Pancreas (tissue), 10 donors: ENCODE data around the gene ALKBH8. TPM values are rescaled to one million over a fixed set of nuclear protein-coding genes. Genes with fewer than 3 reads are reported as not detected.
A peak's percentile ranks its signal among the peaks of the same experiment; 100 is the strongest.
"Not testable (repeated sequence)": the region's sequence is repeated elsewhere in the genome, so short reads cannot be mapped to it uniquely, and the experiment has no call there.

Experiments
- ATAC-seq, 4 donors: fragments of 200-7000 bp; cut with Tn5 transposase; one replicate each; pipeline versions ENCODE4 v1.8.0 to v1.9.1; 2020; ENCODE audit warnings: mild to moderate bottlenecking in 4 of 4, moderate library complexity in 4 of 4
- DNase-seq, 6 donors: peaks; one replicate each; pipeline ENCODE4 v3.0.0-alpha.2; 2020
- FAIRE-seq: peaks from 2 replicates; lab custom pipeline; 2012; peaks lifted over from hg19 to GRCh38; lab: Jason Lieb, UNC
- H3K27ac ChIP-seq, 4 donors: fragments of 200-600 bp; sonication (generic); 1 replicate in 3 of 4; 2 replicates in 1 of 4; pipeline versions ENCODE4 v1.5.0 to v1.8.0; 2020
- H3K27me3 ChIP-seq, 4 donors: fragments of 200-600 bp; one replicate each; pipeline ENCODE4 v1.8.0; 2021
- H3K36me3 ChIP-seq, 3 donors: fragments of 200-600 bp; sonication (generic) in 1 of 3; one replicate each; pipeline versions ENCODE4 v1.5.0 to v1.8.0; 2020 to 2021
- H3K4me1 ChIP-seq, 3 donors: fragments of 200-600 bp; one replicate each; pipeline ENCODE4 v1.8.0; 2021
- H3K4me3 ChIP-seq, 4 donors: fragments of 200-600 bp; sonication (generic) in 2 of 4; one replicate each; pipeline versions ENCODE4 v1.5.0 to v1.8.0; 2020 to 2021
- H3K9me3 ChIP-seq, 4 donors: fragments of 200-600 bp; one replicate each; pipeline ENCODE4 v1.8.0; 2021
- WGBS, 2 donors: extraction: QIAGEN DNeasy Blood & Tissue Kit; methylation state at CpG; one replicate each; pipeline ENCODE4 v1.1.7; 2013; 5-methylcytosine and 5-hydroxymethylcytosine counted together
- intact Hi-C, 3 donors: fragments of 100-400 bp; cut with DNase I; formaldehyde crosslinking; loops; one replicate each; pipeline versions ENCODE4 v1.11.1 to v1.14.2; 2022
- polyA plus RNA-seq, 2 donors: library from polyadenylated mRNA; stranded (reverse); fragments of 200-250 nt; gene quantifications; one replicate each; pipeline ENCODE4 v1.2.3, GENCODE V29; 2013
- total RNA-seq, 6 donors: library from RNA; stranded (reverse); fragmentation: NEBNext Ultra II Directional in 4 of 6; extraction: Animal tissue kit (Norgen Biotek cat#: 25700) in 4 of 6; gene quantifications; one replicate each; pipeline versions ENCODE4 v1.2.1 to v1.2.4, GENCODE V29; 2021 to 2023
- TF ChIP-seq, protein P1 (sequence below), 4 donors: fragments of 200-600 bp; sonication (generic) in 3 of 4; IDR thresholded peaks; one replicate each; pipeline versions ENCODE4 v1.5.0 to v1.8.0; 2021; ENCODE audit warnings: antibody characterized with exemption in 4 of 4
- donor health status: healthy with polysubstance abuse.
- donor health status: DM: no; HTN: no; CAD: no; lungs with moderate emphysema.
- donor health status: DM: no; HTN: no; CAD: no.
- donor health status: control.
- donor health status: control.
- donor health status: Bipolar disorder and iron deficiency.
- donor health status: DM: yes; HTN: yes; CAD: no.
- donor health status: DM: no; HTN: no; CAD: no.
- donor health status: DM: no; HTN: no; CAD: no.
- donor health status: DM: yes; HTN: yes; CAD: no.

The ALKBH8 gene
- total and polyA plus RNA-seq, 8 donors = 2.2 to 3.9 (median 3.0) TPM

DNA sequence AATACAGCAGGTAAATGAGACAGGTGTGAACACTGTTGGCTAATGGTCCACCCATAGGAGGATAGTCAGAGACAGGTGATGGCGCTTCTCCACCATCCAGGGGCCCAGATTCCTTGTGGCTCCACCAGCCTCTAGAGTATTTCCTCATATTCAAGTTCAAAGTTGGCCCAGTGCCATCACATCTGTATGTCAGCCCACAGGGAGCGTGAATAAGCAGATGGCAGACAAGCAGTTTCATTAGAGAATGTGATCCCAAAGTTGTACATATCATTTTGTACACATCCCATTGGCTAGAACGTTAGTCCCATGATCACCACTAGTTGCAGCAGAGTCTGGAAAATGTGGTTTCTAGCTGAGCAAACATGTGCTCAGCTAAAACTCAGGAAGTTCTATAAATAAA is 96.9 kb downstream of the ALKBH8 start:
- WGBS, 2 donors = 50 to 56% methylated on average over 3 of the region's 3 CpGs
- H3K27me3 ChIP-seq = no peaks in the 10 kb centered on the region
- no peaks in the 10 kb centered on the region for H3K36me3 ChIP-seq
- H3K9me3 ChIP-seq = no peaks in the 10 kb centered on the region
- ATAC-seq (no peak), FAIRE-seq (no peak), DNase-seq (no peak)
- no peak overlapping the region for H3K4me3 ChIP-seq
- intact Hi-C loops = no loop called here
- H3K27ac ChIP-seq = no peak overlapping the region
- TF ChIP-seq, protein P1, sequence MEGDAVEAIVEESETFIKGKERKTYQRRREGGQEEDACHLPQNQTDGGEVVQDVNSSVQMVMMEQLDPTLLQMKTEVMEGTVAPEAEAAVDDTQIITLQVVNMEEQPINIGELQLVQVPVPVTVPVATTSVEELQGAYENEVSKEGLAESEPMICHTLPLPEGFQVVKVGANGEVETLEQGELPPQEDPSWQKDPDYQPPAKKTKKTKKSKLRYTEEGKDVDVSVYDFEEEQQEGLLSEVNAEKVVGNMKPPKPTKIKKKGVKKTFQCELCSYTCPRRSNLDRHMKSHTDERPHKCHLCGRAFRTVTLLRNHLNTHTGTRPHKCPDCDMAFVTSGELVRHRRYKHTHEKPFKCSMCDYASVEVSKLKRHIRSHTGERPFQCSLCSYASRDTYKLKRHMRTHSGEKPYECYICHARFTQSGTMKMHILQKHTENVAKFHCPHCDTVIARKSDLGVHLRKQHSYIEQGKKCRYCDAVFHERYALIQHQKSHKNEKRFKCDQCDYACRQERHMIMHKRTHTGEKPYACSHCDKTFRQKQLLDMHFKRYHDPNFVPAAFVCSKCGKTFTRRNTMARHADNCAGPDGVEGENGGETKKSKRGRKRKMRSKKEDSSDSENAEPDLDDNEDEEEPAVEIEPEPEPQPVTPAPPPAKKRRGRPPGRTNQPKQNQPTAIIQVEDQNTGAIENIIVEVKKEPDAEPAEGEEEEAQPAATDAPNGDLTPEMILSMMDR (IDR thresholded peaks at IDR 0.05) = no peak
- no peaks in the 10 kb centered on the region for H3K4me1 ChIP-seq

DNA sequence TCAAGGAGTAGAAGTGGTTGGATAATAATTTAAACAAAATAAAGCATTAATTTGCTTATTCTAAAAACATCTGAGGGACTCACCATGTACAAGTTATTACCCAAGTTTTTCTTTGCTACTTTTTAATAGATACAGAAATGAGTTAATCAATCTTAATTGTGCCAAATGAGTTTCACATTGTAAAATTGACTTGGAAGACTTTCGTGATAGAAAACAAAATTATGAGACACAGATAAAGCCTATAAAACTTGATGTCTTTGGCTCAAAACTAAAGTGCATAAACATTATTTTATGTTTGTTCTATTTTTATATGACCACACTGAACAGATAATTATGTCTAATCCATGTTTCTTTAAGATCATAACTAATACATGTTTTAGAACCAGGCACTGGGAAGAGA is 97.8 kb downstream of the ALKBH8 start:
- no peak overlapping the region for H3K27ac ChIP-seq
- no peak for FAIRE-seq
- no peaks in the 10 kb centered on the region for H3K27me3 ChIP-seq
- no peak for DNase-seq
- TF ChIP-seq, protein P1 (IDR thresholded peaks at IDR 0.05) = no peak
- no peaks in the 10 kb centered on the region for H3K36me3 ChIP-seq
- no peak for ATAC-seq
- H3K4me1 ChIP-seq = no peaks in the 10 kb centered on the region
- WGBS, 2 donors = 39 to 42% methylated on average over 1 of the region's 1 CpG
- no peak overlapping the region for H3K4me3 ChIP-seq
- H3K9me3 ChIP-seq = no peaks in the 10 kb centered on the region
- intact Hi-C loops = no loop called here

DNA sequence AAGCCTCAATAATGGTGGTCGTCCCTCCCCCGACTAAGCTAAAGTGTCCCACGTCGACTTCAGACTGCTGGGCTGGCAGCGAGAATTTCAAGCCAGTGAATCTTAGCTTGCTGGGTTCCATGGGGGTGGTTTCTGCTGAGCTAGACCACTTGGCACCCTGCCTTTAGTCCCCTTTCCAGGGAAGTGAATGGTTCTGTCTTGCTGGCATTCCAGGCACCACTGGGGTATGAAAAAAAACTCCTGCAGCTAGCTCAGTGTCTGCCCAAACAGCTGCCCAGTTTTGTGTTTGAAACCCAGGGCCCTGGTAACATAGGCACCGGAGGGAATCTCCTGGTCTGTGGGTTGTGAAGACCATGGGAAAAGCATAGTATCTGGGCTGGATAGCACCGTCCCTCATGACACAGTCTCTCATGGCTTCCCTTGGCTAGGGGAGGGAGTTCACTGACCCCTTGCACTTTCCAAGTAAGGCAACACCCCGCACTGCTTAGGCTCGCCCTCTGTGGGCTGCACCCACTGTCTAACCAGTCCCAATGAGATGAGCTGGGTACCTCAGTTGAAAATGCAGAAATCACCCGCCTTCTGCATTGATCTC is 99.2 kb downstream of the ALKBH8 start:
- H3K9me3 ChIP-seq, intact Hi-C loops, FAIRE-seq, H3K4me1 ChIP-seq, DNase-seq, H3K27me3 ChIP-seq, H3K27ac ChIP-seq, H3K4me3 ChIP-seq, ATAC-seq, H3K36me3 ChIP-seq: not testable (repeated sequence)
- 57 to 72% methylated on average over 10 of the region's 10 CpGs for WGBS, 2 donors

DNA sequence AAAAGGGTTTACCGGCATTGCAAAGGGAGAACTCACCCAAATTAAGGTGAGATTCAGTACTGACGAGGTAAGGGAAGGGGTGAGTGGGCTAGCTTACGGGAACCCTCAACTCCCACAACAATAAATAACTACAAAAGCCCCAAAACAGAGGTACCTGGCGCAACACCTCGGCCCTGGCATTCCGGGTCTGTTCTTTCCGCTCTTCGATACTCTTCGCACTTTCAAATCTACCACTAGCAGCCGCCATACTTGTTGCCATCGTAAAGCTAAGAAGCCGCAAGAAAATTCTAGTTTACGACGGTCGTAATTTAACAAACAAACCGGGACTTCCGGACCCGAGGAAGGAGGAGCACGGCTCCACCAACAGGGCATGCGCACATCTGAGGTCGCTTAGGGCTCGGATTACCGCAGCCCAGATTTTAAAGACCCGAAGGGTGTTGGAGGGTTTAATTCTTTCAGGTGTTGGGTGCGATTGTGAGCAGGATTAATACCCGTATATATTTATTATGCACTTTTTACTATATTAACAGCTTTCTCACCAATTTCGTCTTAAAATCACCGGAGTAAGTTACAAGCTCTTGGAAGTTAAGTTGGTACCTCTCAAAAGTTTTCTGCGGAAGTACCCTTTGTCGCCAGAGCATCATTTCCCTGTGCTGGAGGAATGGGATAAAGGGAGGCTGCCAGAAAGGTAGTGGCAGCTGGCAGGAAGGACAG is 107.8 kb downstream of the ALKBH8 start, which contains the start of gene CWF19L2:
CWF19L2 (minus strand) TSS at position 268 of the 714 bp plus-strand sequence; CDS start at position 259, 9 bp downstream.
- ATAC-seq (peak; percentile 100), DNase-seq (peak; percentile 82 to 95 (median 89)), FAIRE-seq (peak; percentile 98)
- 0 to 1% methylated on average over 30 of the region's 30 CpGs for WGBS, 2 donors
- intact Hi-C loops = no loop called here
- H3K4me3 ChIP-seq = peak within 1 kb of the TSS; percentile 49 to 70 (median 65)
- no peaks in the 10 kb centered on the region for H3K27me3 ChIP-seq
- peaks cover 0 to 14% (median under 1%) of the 10 kb centered on the region in 3 donors for H3K36me3 ChIP-seq
- peaks cover 0 to 13% (median 7%) of the 10 kb centered on the region in 3 donors for H3K4me1 ChIP-seq
- H3K9me3 ChIP-seq = no peaks in the 10 kb centered on the region
- TF ChIP-seq, protein P1 (IDR thresholded peaks at IDR 0.05) = no peak
- H3K27ac ChIP-seq = peak within 1 kb of the TSS; percentile 35 to 73 (median 56)

DNA sequence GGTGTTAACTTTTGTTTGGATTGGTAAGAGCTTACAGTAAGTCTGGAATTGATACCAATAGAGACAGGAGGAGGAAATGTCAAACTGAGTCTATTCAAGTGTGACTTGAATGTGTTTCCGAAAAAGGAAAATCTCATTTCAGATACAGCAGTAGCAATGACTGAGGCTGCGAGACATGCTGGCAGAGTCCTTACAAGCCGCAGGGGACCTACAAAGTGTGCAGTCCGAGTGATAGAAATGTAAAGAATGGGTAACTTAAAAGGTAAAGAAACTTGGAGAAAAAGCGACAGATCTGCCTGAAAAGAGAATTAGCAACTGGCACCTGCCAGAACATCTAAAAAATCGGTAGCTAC is 108.4 kb downstream of the ALKBH8 start:
- peaks cover 0 to 14% (median 5%) of the 10 kb centered on the region in 3 donors for H3K36me3 ChIP-seq
- peak overlapping the region in 3 of 4 donors; percentile 42 to 73 (median 71) for H3K27ac ChIP-seq
- H3K27me3 ChIP-seq = no peaks in the 10 kb centered on the region
- ATAC-seq = peak; percentile 16 to 40 (median 26)
- no peaks in the 10 kb centered on the region for H3K9me3 ChIP-seq
- no peak for FAIRE-seq
- 0 to 1% methylated on average over 6 of the region's 6 CpGs for WGBS, 2 donors
- DNase-seq = no peak
- TF ChIP-seq, protein P1 (IDR thresholded peaks at IDR 0.05) = no peak
- intact Hi-C loops = no loop called here
- peaks cover 0 to 13% (median 7%) of the 10 kb centered on the region in 3 donors for H3K4me1 ChIP-seq
- peak overlapping the region; percentile 49 to 70 (median 65) for H3K4me3 ChIP-seq
